ENCODE measurements around the gene RAB3B. TPM values are rescaled to one million over a fixed set of nuclear protein-coding genes. Genes with fewer than 3 reads are reported as not detected.

Gene RAB3B
- total RNA-seq, 2 experiments from 2014 or later = 0.10 to 0.17 TPM

DNA sequence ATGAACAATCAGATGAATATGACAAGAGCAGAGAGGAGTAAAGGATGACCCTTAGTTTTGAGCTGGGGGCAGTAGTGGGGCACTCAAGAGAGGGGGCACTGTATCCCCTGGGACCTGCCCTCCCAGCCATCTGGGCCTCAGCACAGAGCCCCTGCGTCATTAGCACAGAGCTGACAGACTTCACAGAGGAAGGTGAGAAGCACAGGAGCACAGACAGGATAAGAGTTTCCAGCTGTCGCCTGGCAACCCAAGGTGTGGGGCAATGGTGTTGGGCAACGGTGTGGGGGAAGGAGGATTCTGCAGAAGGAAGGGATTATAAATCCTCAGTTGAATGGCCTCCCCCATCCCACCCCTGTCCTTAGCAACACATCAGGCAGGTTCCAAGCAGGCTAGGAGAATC is 30.2 kb downstream of the RAB3B start:
- CTCF ChIA-PET = no interaction called here
- POLR2A ChIA-PET = no interaction called here

DNA sequence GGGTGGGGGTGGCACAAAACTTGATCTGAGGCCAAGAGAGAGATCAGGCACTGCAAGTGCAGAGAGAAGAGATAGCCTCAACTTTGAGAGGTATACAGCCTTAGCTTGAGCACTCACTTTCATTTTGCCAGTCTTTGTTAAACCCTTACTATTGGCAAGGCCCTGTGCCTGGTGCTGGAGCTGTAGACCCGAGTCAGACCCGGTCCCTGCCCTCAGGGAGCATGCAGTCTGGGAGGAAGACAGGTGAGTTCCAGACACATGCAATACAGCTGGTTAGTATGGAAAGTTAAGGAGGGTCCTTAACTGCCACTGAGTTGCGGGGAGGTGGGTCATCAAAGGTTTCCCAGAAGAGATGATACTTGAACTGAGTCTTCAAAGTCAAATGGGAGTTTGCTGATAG is 31.7 kb downstream of the RAB3B start:
- ChIA-PET POLR2A (no interaction called here), CTCF (no interaction called here)

DNA sequence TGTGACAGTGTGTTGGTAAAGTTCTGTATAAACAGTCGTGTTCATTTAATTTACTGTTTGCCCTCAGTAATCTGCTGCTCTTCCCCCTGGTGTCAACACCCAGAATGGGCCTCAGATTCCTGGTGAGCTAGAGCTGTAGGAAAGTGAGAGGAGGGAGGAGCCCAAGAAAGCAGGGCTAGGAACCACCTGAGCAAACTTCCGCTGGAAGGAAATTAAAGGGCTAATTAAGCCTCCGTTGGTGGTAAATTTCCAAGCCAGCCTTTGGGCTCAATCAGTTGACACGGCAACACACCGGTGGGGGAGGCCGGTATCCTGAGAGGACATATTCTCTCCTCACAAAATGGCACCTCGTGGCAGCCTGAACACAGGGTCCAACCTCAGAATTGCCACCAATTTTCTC is 32.9 kb downstream of the RAB3B start:
- CTCF ChIA-PET = no interaction called here
- POLR2A ChIA-PET = no interaction called here

DNA sequence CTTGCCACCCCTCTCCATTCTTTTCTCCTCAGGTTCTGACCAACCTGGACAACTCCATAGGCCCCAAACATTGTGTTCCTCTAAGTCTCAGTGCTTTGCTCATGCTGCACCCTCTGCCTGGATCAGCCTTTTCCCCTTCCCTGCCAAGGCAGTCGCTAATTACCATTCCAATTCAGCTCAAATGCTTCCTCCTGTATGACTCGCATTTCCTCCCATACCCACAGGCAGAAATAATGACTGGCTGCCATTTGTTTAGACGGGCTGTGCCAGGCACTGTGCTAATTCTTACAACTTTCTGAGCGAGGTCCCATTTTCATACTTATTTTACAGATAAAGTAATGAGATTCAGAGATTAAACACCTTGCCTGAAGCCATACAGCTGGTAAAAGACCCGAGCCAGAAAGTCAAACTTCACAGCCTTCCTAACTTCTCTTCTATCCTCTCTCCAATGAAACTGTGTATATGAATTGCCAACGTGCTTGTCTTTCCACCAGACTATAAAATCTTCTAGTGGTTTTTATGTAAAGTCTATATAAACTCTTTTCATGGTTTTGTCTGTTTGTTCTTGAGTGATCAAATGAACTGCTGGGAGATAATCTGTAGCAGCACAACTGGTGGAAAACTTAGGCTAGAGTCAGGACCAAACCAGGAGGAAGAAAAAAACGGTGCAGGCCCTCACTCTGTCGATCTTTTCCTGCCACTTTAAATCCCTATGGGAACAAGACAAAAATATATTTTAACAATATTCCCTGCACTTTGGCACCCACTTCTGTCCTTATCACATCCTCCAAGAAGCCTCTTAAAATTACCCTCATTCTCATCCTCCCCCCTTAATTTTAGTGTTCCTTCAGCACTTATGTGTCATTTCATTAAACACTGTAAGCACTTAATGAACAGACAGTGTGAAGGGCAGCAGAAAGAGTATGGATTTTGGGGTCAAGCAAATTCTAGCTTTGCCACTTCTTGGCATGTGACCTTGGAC is 33.7 kb downstream of the RAB3B start:
- ChIA-PET CTCF (no interaction called here), POLR2A (interaction anchor here (0.6 kb wide), 1 partner anchor 696 kb away, joined by 5 read pairs; no protein-coding TSS in a partner anchor)

DNA sequence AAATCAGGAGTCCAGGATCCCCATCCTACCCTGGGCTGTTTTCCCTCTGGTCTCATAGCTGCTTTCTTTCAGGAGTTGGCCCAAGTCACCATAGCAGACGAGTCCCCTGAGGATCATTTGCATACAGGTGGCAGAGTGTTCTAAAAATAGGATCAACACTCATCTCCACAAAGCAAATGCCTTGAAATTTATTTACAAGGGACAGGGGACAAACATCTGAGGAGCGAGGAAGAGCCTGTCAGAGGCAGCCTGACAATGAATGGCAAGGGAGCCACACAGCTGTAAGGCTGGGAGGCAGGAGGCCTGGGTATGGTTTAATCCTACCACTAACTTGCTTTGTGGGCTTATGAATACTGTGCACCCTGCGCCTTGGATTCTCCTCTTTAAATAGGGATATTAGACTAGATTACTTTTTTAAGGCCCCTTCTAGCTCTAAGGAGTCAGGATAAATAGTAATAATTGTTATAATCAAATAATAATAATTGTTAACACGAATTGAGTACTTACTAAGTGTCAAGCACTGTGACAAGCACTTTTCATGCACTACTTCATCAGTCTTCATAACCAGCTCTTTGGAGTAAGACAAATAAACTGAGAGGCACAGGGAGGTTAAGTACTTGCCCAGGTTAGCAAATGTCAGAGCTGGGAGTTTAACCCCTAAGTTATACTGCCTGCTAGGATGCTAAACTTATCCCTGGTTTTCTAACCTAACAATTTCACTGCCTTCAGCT is 34.5 kb downstream of the RAB3B start:
- CTCF ChIA-PET = no interaction called here

DNA sequence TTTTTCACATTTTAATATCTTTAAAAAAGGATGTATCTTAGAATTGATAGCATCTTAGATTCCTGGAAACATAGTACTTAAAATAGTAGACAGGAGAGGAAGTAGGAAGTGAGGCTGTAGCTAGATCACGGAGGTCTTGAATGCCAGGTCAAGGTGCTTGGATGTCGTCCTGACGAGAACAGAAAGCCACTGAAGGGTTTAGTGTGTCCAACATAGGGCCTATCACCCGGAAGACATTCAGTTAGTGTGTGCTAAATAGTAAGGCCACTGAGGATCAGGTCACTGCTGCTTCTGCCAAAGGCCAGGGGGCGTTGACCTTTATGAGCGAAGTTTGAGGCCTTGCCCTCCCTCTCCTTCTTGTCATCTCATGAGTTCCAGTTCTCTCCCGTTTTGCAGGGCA is 35.7 kb downstream of the RAB3B start:
- ChIA-PET CTCF (no interaction called here), POLR2A (no interaction called here)

More for the DNA sequence above, 34.5 kb downstream of the RAB3B start:
- POLR2A ChIA-PET = no interaction called here

DNA sequence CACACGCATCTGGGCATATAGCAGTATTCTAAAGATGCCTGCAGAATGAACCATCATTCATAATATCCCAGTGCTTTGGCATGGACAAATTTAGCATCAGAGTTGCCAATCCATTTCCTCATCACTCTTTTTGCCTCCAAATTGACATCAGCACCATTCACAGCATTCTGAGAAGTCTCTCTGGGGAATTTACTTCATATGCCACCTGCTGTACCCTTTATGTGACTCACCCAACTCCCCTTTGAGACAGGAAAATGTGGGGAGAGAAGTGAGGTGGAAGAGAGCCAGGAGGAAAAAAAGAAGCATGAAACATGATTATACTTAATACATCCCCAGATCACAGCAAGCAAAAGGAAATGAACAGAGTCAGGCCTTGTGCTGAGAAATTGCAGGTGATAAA is 37.4 kb downstream of the RAB3B start:
- ChIA-PET CTCF (no interaction called here), POLR2A (no interaction called here)

DNA sequence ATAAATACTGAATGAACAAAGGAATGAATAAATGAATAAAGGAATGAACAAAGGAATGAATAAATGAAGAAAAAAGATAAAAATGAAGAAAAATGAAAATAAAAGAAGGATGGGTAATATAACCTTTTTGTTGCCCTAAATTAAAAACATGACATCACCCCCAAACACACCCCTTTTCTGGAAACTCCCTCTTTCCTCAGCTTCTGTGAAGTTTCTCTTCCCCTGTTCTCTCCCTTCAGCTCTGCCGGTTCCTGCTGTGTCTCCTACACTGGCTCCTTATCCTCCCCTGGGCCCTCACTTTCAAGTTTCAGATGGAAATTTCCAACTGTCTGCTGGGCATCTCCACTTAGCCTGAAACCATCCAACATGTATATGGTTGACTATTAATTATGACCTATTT is 37.9 kb downstream of the RAB3B start:
- POLR2A ChIA-PET = no interaction called here

DNA sequence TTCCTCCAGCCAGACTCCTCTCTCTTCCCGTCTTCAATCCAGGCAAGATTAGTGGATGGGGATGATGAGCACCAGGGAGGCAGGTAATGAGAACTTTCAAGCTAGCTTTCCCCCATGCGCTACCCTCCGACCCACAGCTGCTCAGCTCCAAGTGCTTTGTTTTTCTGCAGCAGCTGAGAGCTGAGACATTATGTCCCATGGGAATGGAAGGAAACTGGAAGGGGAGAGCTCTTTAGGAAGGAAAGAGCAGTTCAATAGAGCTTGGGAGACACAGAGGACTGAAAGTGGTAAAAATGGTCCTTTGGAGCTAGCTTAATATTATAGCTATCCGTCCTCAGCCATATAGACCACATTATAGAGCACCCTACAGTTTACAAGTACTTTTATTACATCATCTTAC is 39.8 kb downstream of the RAB3B start:
- POLR2A ChIA-PET = no interaction called here
- CTCF ChIA-PET = no interaction called here

More for the DNA sequence above, 37.9 kb downstream of the RAB3B start:
- CTCF ChIA-PET = no interaction called here

DNA sequence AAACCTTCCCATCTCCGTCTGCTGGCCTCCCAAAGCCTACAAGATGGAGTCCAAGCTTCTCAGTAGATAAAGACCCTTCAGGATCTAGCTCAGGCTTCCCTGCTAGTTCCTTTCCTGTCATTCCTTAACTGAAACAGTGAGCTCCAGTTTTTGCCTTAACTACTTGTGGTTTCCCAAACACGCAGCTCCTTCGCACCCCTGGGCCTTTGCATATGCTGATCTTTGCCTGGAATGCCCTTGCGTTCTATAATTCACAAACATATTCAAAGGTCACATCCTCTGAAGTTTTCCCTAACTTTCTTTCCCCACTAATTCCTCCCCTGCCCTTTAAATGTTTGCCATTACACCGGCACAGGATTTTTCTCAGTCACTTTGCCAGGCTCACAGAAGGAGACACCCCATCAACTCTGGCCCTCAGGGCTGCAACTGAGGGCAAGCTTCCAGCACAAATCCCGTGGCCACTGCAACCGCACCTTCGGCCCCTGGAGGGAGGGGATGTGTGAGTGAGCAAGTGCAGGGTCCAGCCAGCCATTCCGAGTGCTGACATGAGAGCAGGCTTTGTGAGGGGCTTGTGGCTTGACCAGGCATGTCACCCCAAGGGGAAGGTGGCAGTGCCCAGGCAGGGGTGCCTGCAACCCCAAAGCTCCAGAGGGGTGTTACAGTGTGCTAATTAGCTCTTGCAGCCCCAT is 41.3 kb downstream of the RAB3B start:
- ChIA-PET POLR2A (no interaction called here), CTCF (interaction anchor here (0.6 kb wide), 1 partner anchor 21 kb away, joined by 8 read pairs; no protein-coding TSS in a partner anchor)

DNA sequence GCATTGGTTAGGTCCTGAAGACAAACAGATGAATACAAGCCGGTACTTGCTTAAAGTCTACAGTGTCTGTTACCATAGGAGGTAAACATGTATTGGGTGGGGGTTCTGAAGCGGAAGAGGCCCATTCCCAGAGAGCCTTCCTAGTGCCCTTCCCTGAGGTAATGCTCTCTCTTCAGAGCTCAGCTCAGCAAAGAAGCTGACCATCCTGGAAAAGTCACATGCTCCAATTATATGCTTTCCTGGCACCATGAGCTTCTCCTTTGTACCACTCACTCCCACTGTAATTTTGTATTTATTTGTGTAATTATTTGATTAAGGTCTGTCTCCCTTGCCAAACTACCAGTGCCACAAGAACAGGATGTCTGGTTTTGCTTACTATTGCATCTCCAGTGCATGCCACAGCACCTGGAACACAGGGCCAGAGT is 42.0 kb downstream of the RAB3B start:
- CTCF ChIA-PET = no interaction called here
- POLR2A ChIA-PET = no interaction called here

DNA sequence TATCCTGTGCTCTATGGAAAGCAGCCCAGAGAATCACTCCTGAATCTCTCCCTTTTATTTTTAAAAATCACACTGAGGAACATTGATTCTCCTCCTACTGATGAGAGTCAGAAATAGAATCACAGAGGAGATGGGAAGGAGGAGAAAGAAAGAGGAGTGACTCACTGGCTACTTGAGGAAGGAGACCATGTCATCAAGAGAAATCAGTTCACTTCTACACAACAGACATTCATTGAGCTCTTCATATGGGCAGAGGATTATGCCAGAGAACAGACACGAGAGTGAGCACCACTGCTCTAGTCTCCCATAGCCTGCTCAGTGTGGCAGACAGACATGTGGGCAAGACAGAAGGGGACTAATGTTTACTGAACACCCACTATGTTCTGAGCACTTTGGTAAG is 44.2 kb downstream of the RAB3B start:
- CTCF ChIA-PET = no interaction called here
- POLR2A ChIA-PET = no interaction called here

DNA sequence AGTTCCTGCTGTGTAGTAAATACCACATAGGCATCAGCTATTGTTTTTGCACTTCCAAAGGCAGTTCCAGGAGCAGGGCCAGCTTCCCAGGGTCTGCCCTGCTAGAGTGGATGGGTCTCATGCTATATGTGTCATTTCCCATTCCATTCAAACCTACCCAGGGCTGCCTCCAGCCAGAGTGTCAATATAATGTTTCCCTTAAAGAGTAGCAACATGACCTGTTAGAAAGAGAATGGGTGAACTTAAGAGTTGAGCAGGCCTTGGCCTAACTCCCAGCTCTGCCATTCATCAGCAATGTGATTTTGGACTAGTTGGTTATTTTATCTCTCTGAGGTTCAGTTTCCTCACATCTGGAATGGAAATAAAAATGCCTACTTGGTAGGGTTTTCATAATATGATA is 44.9 kb downstream of the RAB3B start:
- CTCF ChIA-PET = no interaction called here
- POLR2A ChIA-PET = no interaction called here

DNA sequence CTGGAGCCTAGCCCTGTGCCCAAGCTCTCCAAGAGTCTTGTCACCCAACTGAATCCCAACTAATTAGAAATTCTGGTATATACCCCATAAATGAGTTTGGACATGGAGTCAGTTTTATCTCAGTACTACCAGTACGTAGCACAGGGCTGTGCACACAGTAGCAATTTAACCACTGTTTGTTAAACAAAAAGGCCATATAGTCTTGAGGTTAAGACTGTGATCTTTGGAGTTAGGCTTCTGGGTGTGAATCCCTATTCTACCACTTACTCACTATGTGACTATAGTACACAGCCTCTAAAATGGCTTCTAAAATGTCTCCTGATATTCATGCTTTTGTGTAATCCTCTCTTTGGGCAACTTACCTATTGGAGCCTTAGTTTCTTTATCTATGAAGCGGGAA is 48.2 kb downstream of the RAB3B start:
- ChIA-PET CTCF (no interaction called here), POLR2A (no interaction called here)

DNA sequence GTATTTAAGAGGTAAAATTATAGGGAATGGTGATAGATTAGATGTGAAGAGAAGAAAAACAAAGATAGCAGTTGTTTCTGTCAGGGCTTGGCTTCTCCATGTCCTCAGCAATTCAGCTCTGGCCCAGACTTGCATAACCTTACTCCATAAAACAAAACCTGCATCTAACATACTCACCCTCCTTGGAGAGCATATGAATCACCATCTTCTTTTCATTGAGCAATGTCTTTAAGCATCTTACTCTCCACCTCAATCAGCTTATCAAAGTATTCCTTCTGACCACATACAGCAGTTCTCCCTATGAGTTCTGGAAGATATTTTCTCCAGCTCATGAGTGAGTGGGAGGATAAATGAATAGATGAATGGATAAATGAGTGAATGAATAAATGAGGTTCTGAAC is 49.0 kb downstream of the RAB3B start:
- ChIA-PET POLR2A (no interaction called here), CTCF (no interaction called here)

DNA sequence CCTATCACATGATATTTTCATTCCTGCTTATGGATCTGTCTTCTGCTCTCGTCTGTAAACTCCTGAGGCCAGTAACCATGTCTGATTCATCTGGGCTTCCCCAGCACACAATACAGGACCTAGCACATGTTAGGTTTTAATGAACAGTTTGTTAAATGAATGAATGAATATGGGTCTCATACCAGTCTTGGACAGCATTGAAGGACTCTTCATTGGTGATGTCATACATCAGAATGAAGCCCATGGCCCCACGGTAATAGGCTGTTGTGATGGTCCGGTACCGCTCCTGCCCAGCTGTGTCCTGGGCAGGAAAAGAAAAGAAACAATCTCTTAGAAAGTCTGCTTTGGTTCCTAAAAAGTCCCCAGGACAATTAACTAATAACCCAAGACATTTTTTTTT is 53.4 kb downstream of the RAB3B start:
- CTCF ChIA-PET = interaction anchor here (0.6 kb wide), 1 partner anchor 35 kb away, joined by 3 read pairs; no protein-coding TSS in a partner anchor
- POLR2A ChIA-PET = no interaction called here

DNA sequence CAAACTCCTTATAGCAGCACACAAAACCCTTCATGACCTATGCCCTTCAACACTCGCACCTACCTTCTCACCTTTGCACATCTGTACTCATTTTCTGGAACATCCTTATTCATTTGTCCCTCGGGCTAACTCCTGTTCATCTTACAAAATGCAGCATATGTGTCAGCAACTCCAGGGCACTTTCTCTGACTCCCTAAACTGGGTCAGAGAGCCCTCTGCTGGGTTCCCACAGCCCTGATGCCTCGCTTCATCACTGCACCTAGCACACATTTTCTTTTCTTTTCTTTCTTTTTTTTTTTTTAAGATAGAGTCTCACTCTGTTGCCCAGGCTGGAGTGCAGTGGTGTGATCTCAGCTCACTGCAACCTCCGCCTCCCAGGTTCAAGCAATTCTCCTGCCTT is 54.0 kb downstream of the RAB3B start:
- ChIA-PET CTCF (no interaction called here), POLR2A (no interaction called here)

DNA sequence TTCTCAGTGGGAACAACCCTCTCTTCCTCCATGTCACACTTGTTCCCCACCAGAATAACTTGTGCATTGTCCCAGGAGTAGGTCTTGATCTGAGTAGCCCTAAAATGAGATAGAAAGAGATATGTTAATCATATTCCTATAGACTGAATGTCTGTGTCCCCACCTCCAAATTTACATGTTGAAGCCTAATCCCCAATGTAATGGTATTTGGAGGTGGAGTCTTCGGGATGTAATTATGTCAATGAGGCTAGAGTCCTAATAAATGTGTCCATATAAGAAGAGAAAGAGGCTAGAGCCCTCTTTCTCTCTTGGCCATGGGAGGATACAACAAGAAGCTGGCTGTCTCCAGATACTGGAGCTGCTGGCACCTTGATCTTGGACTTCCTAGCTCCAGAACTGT is 57.2 kb downstream of the RAB3B start:
- POLR2A ChIA-PET = no interaction called here
- CTCF ChIA-PET = no interaction called here

DNA sequence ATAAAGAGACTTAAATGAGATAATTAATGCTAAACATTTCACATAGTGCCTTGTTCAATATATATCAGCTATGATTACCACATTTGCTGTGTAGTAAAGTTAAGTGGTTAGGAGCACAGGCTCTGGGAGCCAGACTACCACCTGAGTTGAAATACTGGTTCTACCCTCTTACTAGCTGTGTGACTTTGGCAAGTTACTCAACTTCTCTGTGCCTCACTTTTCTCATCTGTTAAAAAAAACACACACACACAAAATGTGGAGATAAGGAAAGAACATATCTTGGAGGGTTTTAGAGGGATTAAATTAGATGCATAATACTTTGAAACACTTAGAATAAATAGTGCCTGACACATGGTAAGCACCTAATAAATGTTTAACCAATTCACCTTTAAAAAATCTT is 60.2 kb downstream of the RAB3B start:
- ChIA-PET CTCF (interaction anchor here (1.7 kb wide), 1 partner anchor 34 kb away, joined by 4 read pairs; no protein-coding TSS in a partner anchor), POLR2A (no interaction called here)

DNA sequence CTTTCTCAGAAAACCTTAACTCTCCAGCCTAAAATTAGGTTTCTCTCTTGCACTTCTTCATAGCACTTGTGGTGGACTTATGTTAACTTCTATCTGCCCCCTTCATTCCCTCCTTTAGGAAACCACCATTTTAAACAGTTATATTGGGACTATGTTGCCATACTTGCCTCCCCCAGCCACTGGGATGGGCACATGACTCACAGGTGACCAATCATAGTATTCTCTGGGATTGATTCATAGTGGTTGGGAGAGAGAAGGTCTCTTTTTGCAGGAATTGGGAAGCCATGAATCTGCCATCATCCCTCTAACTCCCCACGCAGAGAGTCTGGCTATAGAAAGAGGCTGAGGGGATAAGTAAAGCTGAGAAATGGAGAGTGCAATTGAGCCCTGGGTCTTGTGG is 61.6 kb downstream of the RAB3B start:
- POLR2A ChIA-PET = no interaction called here
- CTCF ChIA-PET = interaction anchor here (1.7 kb wide), 1 partner anchor 33 kb away, joined by 4 read pairs; no protein-coding TSS in a partner anchor

DNA sequence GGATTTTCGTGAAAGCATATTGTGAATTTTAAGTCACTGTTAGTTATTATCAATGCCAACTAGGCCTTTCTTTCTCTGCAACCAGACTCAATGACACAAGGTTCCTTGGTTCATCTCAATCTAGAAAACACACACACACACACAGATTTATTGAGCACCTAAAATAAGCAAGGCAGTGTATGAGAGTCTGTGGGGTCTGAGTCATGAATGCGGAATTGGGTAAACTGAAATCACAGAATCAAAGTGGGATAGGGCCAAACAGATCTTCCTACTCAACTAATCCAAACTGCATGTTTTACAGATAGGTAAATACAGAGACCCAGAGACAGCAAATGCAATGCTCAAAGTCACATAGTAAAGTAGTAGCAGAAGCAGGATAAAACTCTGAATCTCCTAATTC is 63.5 kb downstream of the RAB3B start:
- ChIA-PET POLR2A (no interaction called here), CTCF (no interaction called here)

Measured in activated CD8-positive, alpha-beta memory T cell treated with anti-CD3 and anti-CD28 coated beads for 36 hours (primary cell).